Astrocyte (in vitro differentiated cells and primary cell): ENCODE data around the gene SPAG9. TPM values are rescaled to one million over a fixed set of nuclear protein-coding genes. Genes with fewer than 3 reads are reported as not detected.

Experiments
- DNase-seq: peaks from one replicate; pipeline ENCODE4 v3.0.0-alpha.2; 2010; ENCODE audit warnings: low read depth
- FAIRE-seq: peaks from 2 replicates; lab custom pipeline; 2011; peaks lifted over from hg19 to GRCh38; lab: Jason Lieb, UNC
- H2AFZ ChIP-seq: 2 replicates; pipeline ENCODE4 v1.6.0; 2012; ENCODE audit warnings: low read depth, low read length, inconsistent platforms
- H3K27ac ChIP-seq: 2 replicates; pipeline ENCODE4 v1.5.1; 2011; ENCODE audit warnings: low read depth, low read length, inconsistent platforms
- H3K27me3 ChIP-seq: 2 replicates; pipeline ENCODE4 v1.6.0; 2011; ENCODE audit warnings: low read length, inconsistent platforms; ENCODE audit not compliant: insufficient read depth
- H3K36me3 ChIP-seq: 2 replicates; pipeline ENCODE4 v1.5.1; 2011; ENCODE audit warnings: low read length, inconsistent platforms; ENCODE audit not compliant: insufficient read depth
- H3K4me1 ChIP-seq: 2 replicates; pipeline ENCODE4 v1.5.1; 2011; ENCODE audit warnings: low read length, inconsistent platforms; ENCODE audit not compliant: insufficient read depth
- H3K4me2 ChIP-seq: 2 replicates; pipeline ENCODE4 v1.6.0; 2012; ENCODE audit warnings: low read length, inconsistent platforms
- H3K4me3 ChIP-seq: 2 replicates; pipeline ENCODE4 v1.5.1; 2011; ENCODE audit warnings: low read depth, mild to moderate bottlenecking, low read length, inconsistent platforms; ENCODE audit not compliant: insufficient read depth
- H3K79me2 ChIP-seq: 2 replicates; pipeline ENCODE4 v1.6.0; 2012; ENCODE audit warnings: mild to moderate bottlenecking, low read length, inconsistent platforms; ENCODE audit not compliant: insufficient read depth
- H3K9ac ChIP-seq: 2 replicates; pipeline ENCODE4 v1.6.0; 2012; ENCODE audit warnings: mild to moderate bottlenecking, low read length, inconsistent platforms
- H3K9me3 ChIP-seq: 2 replicates; pipeline ENCODE4 v1.5.1; 2012; ENCODE audit warnings: low read depth, mild to moderate bottlenecking, low read length, inconsistent platforms; ENCODE audit not compliant: insufficient read depth
- H4K20me1 ChIP-seq: 2 replicates; pipeline ENCODE4 v1.6.0; 2012; ENCODE audit warnings: low read length, inconsistent platforms; ENCODE audit not compliant: insufficient read depth
- H3K27ac Mint-ChIP-seq: one replicate; pipeline ENCODE4 v1.8.0; 2021; ENCODE audit warnings: mild to moderate bottlenecking, mixed read lengths; ENCODE audit not compliant: unreplicated experiment
- H3K27me3 Mint-ChIP-seq: one replicate; pipeline ENCODE4 v1.8.0; 2021; ENCODE audit warnings: low read depth, mixed read lengths; ENCODE audit not compliant: unreplicated experiment
- H3K36me3 Mint-ChIP-seq: one replicate; pipeline ENCODE4 v1.8.0; 2021; ENCODE audit warnings: low read depth, mixed read lengths; ENCODE audit not compliant: unreplicated experiment
- H3K4me1 Mint-ChIP-seq: one replicate; pipeline ENCODE4 v1.8.0; 2021; ENCODE audit warnings: low read depth, mixed read lengths; ENCODE audit not compliant: unreplicated experiment
- H3K4me3 Mint-ChIP-seq: one replicate; pipeline ENCODE4 v1.8.0; 2021; ENCODE audit warnings: mild to moderate bottlenecking, moderate library complexity, mixed read lengths; ENCODE audit not compliant: unreplicated experiment
- H3K9me3 Mint-ChIP-seq: one replicate; pipeline ENCODE4 v1.8.0; 2021; ENCODE audit warnings: mild to moderate bottlenecking, mixed read lengths; ENCODE audit not compliant: unreplicated experiment
- EZH2 ChIP-seq: IDR thresholded peaks from 2 replicates; pipeline ENCODE4 v1.6.1; 2012; ENCODE audit warnings: mild to moderate bottlenecking, low read length, inconsistent platforms; ENCODE audit not compliant: insufficient read depth
- total RNA-seq: library from RNA; stranded (reverse); gene quantifications from 2 replicates; pipeline ENCODE4 v1.2.1, GENCODE V29; 2021
- TF ChIP-seq, protein P1 (sequence below): IDR thresholded peaks from 2 replicates; pipeline ENCODE4 v1.5.1; 2011; ENCODE audit warnings: low read depth, mild to moderate bottlenecking, inconsistent platforms, low read length, moderate library complexity; ENCODE audit not compliant: insufficient read depth

The SPAG9 gene
- total RNA-seq, 1 donor from 2014 or later: 102 TPM

- Histone ChIP-seq H2AFZ (no peak overlapping the region), H3K4me1 (peaks cover 2% of the 10 kb centered on the region), H3K9ac (no peak overlapping the region), H3K27ac (no peak overlapping the region), H3K9me3 (no peaks in the 10 kb centered on the region), H3K79me2 (no peaks in the 10 kb centered on the region), H3K27me3 (no peaks in the 10 kb centered on the region), H3K36me3 (peaks cover 42% of the 10 kb centered on the region), H3K4me3 (no peak overlapping the region), H3K4me2 (no peak overlapping the region), H4K20me1 (no peaks in the 10 kb centered on the region)
- Mint-ChIP-seq H3K27ac (no peak overlapping the region), H3K4me1 (no peaks in the 10 kb centered on the region), H3K4me3 (no peak overlapping the region), H3K36me3 (peaks cover 6% of the 10 kb centered on the region), H3K27me3 (no peaks in the 10 kb centered on the region), H3K9me3 (no peaks in the 10 kb centered on the region)
- TF ChIP-seq EZH2: no peak
- TF ChIP-seq, protein P1, sequence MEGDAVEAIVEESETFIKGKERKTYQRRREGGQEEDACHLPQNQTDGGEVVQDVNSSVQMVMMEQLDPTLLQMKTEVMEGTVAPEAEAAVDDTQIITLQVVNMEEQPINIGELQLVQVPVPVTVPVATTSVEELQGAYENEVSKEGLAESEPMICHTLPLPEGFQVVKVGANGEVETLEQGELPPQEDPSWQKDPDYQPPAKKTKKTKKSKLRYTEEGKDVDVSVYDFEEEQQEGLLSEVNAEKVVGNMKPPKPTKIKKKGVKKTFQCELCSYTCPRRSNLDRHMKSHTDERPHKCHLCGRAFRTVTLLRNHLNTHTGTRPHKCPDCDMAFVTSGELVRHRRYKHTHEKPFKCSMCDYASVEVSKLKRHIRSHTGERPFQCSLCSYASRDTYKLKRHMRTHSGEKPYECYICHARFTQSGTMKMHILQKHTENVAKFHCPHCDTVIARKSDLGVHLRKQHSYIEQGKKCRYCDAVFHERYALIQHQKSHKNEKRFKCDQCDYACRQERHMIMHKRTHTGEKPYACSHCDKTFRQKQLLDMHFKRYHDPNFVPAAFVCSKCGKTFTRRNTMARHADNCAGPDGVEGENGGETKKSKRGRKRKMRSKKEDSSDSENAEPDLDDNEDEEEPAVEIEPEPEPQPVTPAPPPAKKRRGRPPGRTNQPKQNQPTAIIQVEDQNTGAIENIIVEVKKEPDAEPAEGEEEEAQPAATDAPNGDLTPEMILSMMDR: no peak
- FAIRE-seq (no peak), DNase-seq (no peak)
Observed at GRCh38 chr17:50966163-50966666, 154.5 kb downstream of the SPAG9 start.

DNA sequence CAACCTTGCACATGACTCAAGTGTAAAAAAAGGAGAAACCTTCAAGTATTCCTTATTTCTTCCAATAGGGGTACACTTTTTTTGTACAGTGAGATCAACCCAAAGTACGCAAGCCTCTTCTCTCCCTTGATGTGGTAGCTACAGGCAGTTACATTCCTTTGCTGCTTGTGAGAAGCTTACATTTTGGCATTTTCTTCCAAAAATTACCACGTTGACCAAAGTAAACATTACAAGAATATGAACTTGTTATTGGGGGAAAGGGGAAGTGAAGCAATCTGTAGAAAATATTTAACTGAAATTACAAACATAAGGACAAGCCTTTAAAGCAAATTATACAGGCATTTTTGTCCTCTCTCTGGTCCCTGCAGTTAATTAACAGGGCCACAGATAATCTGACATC lies 157.5 kb downstream of the SPAG9 start:
- no peak for FAIRE-seq
- Mint-ChIP-seq H3K36me3 (peaks cover 9% of the 10 kb centered on the region), H3K4me1 (no peaks in the 10 kb centered on the region), H3K4me3 (no peak overlapping the region), H3K9me3 (no peaks in the 10 kb centered on the region), H3K27me3 (no peaks in the 10 kb centered on the region), H3K27ac (no peak overlapping the region)
- TF ChIP-seq EZH2: no peak
- TF ChIP-seq, protein P1: no peak
- H3K9ac ChIP-seq: no peak overlapping the region
- no peak overlapping the region for H3K4me2 ChIP-seq
- no peaks in the 10 kb centered on the region for H3K27me3 ChIP-seq
- H3K4me1 ChIP-seq: no peaks in the 10 kb centered on the region
- H3K27ac ChIP-seq: no peak overlapping the region
- H3K36me3 ChIP-seq: peaks cover 22% of the 10 kb centered on the region
- no peak overlapping the region for H2AFZ ChIP-seq
- H3K4me3 ChIP-seq: no peak overlapping the region
- H3K79me2 ChIP-seq: no peaks in the 10 kb centered on the region
- H4K20me1 ChIP-seq: no peaks in the 10 kb centered on the region
- no peak for DNase-seq
- H3K9me3 ChIP-seq: no peaks in the 10 kb centered on the region
